H1 (cell line): Measurements from ENCODE around the gene EML5. TPM values are rescaled to one million over a fixed set of nuclear protein-coding genes. Genes with fewer than 3 reads are reported as not detected.

Experiments
- CTCF ChIA-PET: fragments of 300-600 bp; sonication (Branson Sonifier 250); formaldehyde crosslinking; loops from one replicate; lab custom pipeline; 2021; ENCODE audit not compliant: partially characterized antibody; lab: Charles Lee
- POLR2A ChIA-PET: fragments of 300-600 bp; sonication (Branson Sonifier 250); formaldehyde crosslinking; loops from one replicate; lab custom pipeline; 2021; ENCODE audit warnings: inconsistent platforms; ENCODE audit not compliant: partially characterized antibody; lab: Charles Lee
- DNase-seq, 2 experiments: peaks; one replicate each; pipeline versions ENCODE4 v3.0.0 to v3.0.0-alpha.2; 2010 to 2022; ENCODE audit warnings: low spot score in 2 of 2, low read depth in 1 of 2, mixed read lengths in 1 of 2
- FAIRE-seq: peaks from 2 replicates; lab custom pipeline; 2011; peaks lifted over from hg19 to GRCh38; lab: Jason Lieb, UNC
- H2AFZ ChIP-seq: 2 replicates; pipeline ENCODE4 v1.8.1; 2012; ENCODE audit warnings: low read length, inconsistent platforms
- H2AK5ac ChIP-seq: 2 replicates; pipeline ENCODE4 v1.6.1; 2013; ENCODE audit warnings: low read depth, low read length
- H2BK120ac ChIP-seq: replicated peaks from 2 replicates; pipeline ENCODE3; 2013; ENCODE audit warnings: low read depth, low read length, inconsistent platforms
- H2BK12ac ChIP-seq: 2 replicates; pipeline ENCODE4 v1.6.1; 2013; ENCODE audit warnings: low read depth, low read length
- H2BK15ac ChIP-seq: 2 replicates; pipeline ENCODE4 v1.6.1; 2013; ENCODE audit warnings: low read length
- H2BK20ac ChIP-seq: 2 replicates; pipeline ENCODE4 v1.6.1; 2013; ENCODE audit warnings: low read length
- H2BK5ac ChIP-seq: 2 replicates; pipeline ENCODE4 v1.6.1; 2013; ENCODE audit warnings: low read depth, low read length
- H3K14ac ChIP-seq: 2 replicates; pipeline ENCODE4 v1.6.1; 2013; ENCODE audit warnings: inconsistent platforms; ENCODE audit not compliant: insufficient read length
- H3K18ac ChIP-seq: 2 replicates; pipeline ENCODE4 v1.6.1; 2013; ENCODE audit warnings: low read length; ENCODE audit errors: extremely low read depth
- H3K23ac ChIP-seq: 2 replicates; pipeline ENCODE4 v1.6.1; 2013; ENCODE audit warnings: inconsistent platforms; ENCODE audit not compliant: insufficient read length
- H3K23me2 ChIP-seq: 2 replicates; pipeline ENCODE4 v1.6.1; 2013; ENCODE audit warnings: low read depth, low read length
- H3K27ac ChIP-seq: 2 replicates; pipeline ENCODE4 v1.6.1; 2011; ENCODE audit warnings: low read depth, low read length, inconsistent platforms
- H3K27me3 ChIP-seq, 4 experiments: replicated peaks in 1 of 4; 1 replicate in 1 of 4; 2 replicates in 3 of 4; pipeline versions ENCODE4 v1.6.1 to v1.8.1; 2011 to 2013; ENCODE audit warnings: low read length in 3 of 4, mild to moderate bottlenecking in 3 of 4, inconsistent platforms in 2 of 4, mixed read lengths in 2 of 4, moderate library complexity in 1 of 4; ENCODE audit not compliant: control insufficient read depth in 3 of 4, insufficient read depth in 3 of 4; ENCODE audit errors: extremely low read depth in 1 of 4
- H3K36me3 ChIP-seq, 4 experiments: 2 replicates each; pipeline versions ENCODE4 v1.6.1 to v1.8.1; 2011 to 2013; ENCODE audit warnings: mild to moderate bottlenecking in 4 of 4, low read length in 3 of 4, moderate library complexity in 2 of 4, control low read depth in 1 of 4, inconsistent platforms in 1 of 4; ENCODE audit not compliant: insufficient read depth in 4 of 4, control insufficient read depth in 2 of 4
- H3K4ac ChIP-seq: replicated peaks from 2 replicates; pipeline ENCODE3; 2013; ENCODE audit warnings: low read length, low read depth, mixed read lengths, inconsistent platforms; ENCODE audit not compliant: insufficient read length
- H3K4me1 ChIP-seq, 4 experiments: replicated peaks in 1 of 4; 1 replicate in 1 of 4; 2 replicates in 3 of 4; pipeline versions ENCODE4 v1.6.1 to v1.8.1; 2011 to 2013; ENCODE audit warnings: low read length in 3 of 4, inconsistent platforms in 2 of 4, mixed read lengths in 1 of 4; ENCODE audit not compliant: insufficient read depth in 4 of 4, control insufficient read depth in 3 of 4
- H3K4me2 ChIP-seq, 2 experiments: 2 replicates each; pipeline versions ENCODE4 v1.6.1 to v1.8.1; 2011 to 2013; ENCODE audit warnings: low read depth in 2 of 2, low read length in 2 of 2, control low read depth in 1 of 2, inconsistent platforms in 1 of 2, mild to moderate bottlenecking in 1 of 2; ENCODE audit not compliant: insufficient read depth in 1 of 2
- H3K4me3 ChIP-seq, 4 experiments: fragments of 200-600, 300-600 bp in 1 of 4; sonication (generic), shearing (Covaris generic), sonication (Bioruptor Twin) in 1 of 4; 2 replicates each; pipeline versions ENCODE4 v1.5.1 to v1.8.1; 2011 to 2016; ENCODE audit warnings: low read length in 4 of 4, low read depth in 3 of 4, control low read depth in 2 of 4, inconsistent platforms in 2 of 4, mild to moderate bottlenecking in 2 of 4, mixed read lengths in 1 of 4, moderate library complexity in 1 of 4; ENCODE audit not compliant: insufficient read depth in 2 of 4; ENCODE audit errors: extremely low read depth in 1 of 4
- H3K56ac ChIP-seq: replicated peaks from 2 replicates; pipeline ENCODE3; 2013; ENCODE audit warnings: low read depth, mild to moderate bottlenecking, mixed read lengths, low read length, inconsistent platforms; ENCODE audit not compliant: insufficient read length
- H3K79me1 ChIP-seq: 2 replicates; pipeline ENCODE4 v1.6.1; 2013; ENCODE audit warnings: low read depth, low read length, control low read depth
- H3K79me2 ChIP-seq, 2 experiments: 2 replicates each; pipeline versions ENCODE4 v1.6.1 to v1.8.1; 2012 to 2013; ENCODE audit warnings: low read length in 2 of 2, mild to moderate bottlenecking in 2 of 2, inconsistent platforms in 1 of 2; ENCODE audit not compliant: insufficient read depth in 2 of 2, control insufficient read depth in 1 of 2
- H3K9ac ChIP-seq, 4 experiments: replicated peaks in 1 of 4; 1 replicate in 1 of 4; 2 replicates in 3 of 4; pipeline versions ENCODE4 v1.6.1 to v1.8.1; 2011 to 2013; ENCODE audit warnings: low read depth in 3 of 4, low read length in 3 of 4, control low read depth in 2 of 4, mild to moderate bottlenecking in 2 of 4, moderate library complexity in 2 of 4, inconsistent platforms in 1 of 4; ENCODE audit errors: extremely low read depth in 1 of 4
- H3K9me3 ChIP-seq, 2 experiments: 2 replicates each; pipeline versions ENCODE4 v1.6.1 to v1.8.1; 2012 to 2013; ENCODE audit warnings: mild to moderate bottlenecking in 2 of 2, moderate library complexity in 2 of 2, control low read depth in 1 of 2, inconsistent platforms in 1 of 2, low read depth in 1 of 2, low read length in 1 of 2, mixed read lengths in 1 of 2; ENCODE audit not compliant: insufficient read depth in 2 of 2
- H4K20me1 ChIP-seq, 2 experiments: replicated peaks in 1 of 2; 2 replicates each; pipeline versions ENCODE3 to v1.8.1; 2011 to 2013; ENCODE audit warnings: inconsistent platforms in 2 of 2, low read length in 2 of 2, mild to moderate bottlenecking in 1 of 2; ENCODE audit not compliant: insufficient read depth in 2 of 2, control insufficient read depth in 1 of 2
- H4K5ac ChIP-seq: 2 replicates; pipeline ENCODE4 v1.6.1; 2013; ENCODE audit warnings: low read length, low read depth, mixed read lengths, inconsistent platforms; ENCODE audit not compliant: insufficient read length
- H4K8ac ChIP-seq: 2 replicates; pipeline ENCODE4 v1.8.0; 2013; ENCODE audit warnings: mild to moderate bottlenecking, moderate library complexity, low read length, inconsistent platforms; ENCODE audit not compliant: insufficient read depth; ENCODE audit errors: extremely low read depth
- H4K91ac ChIP-seq: replicated peaks from 2 replicates; pipeline ENCODE3; 2013; ENCODE audit warnings: low read length, mixed read lengths, inconsistent platforms; ENCODE audit not compliant: insufficient read length
- ASH2L ChIP-seq: fragments of 200-600, 300-600 bp; sonication (generic); IDR thresholded peaks from one replicate; pipeline ENCODE4 v1.7.1; 2017; ENCODE audit warnings: low read length
- BRCA1 ChIP-seq: IDR thresholded peaks from 2 replicates; pipeline ENCODE4 v1.6.1; 2012; ENCODE audit warnings: low read depth, low read length, improper control_type of control experiment
- CBX8 ChIP-seq: fragments of 300-800, 300-1000 bp; sonication (generic); IDR thresholded peaks from 2 replicates; pipeline ENCODE4 v1.7.1; 2016; ENCODE audit warnings: low read depth, low read length, borderline replicate concordance
- CREB1 ChIP-seq: IDR thresholded peaks from 2 replicates; pipeline ENCODE4 v1.6.1; 2012; ENCODE audit warnings: inconsistent platforms
- HDAC2 ChIP-seq, 2 experiments: fragments of 300-600 bp in 1 of 2; sonication (generic) in 1 of 2; IDR thresholded peaks; 2 replicates each; pipeline ENCODE4 v1.6.1; 2011 to 2012; ENCODE audit warnings: low read depth in 2 of 2, low read length in 2 of 2, mild to moderate bottlenecking in 2 of 2, moderate library complexity in 2 of 2, borderline replicate concordance in 1 of 2, inconsistent platforms in 1 of 2
- NANOG ChIP-seq: IDR thresholded peaks from 2 replicates; pipeline ENCODE4 v1.6.1; 2011; ENCODE audit warnings: low read length, low read depth, mild to moderate bottlenecking, inconsistent platforms; ENCODE audit not compliant: insufficient read depth, poor library complexity, severe bottlenecking
- NRF1 ChIP-seq: IDR thresholded peaks from 2 replicates; pipeline ENCODE4 v1.6.1; 2011; ENCODE audit warnings: mild to moderate bottlenecking, low read depth, low read length, improper control_type of control experiment
- RBBP5 ChIP-seq: IDR thresholded peaks from 2 replicates; pipeline ENCODE4 v1.7.1; 2012; ENCODE audit warnings: low read depth, mild to moderate bottlenecking, inconsistent platforms, low read length, moderate library complexity, borderline replicate concordance
- RFX5 ChIP-seq: IDR thresholded peaks from 2 replicates; pipeline ENCODE4 v1.6.1; 2011; ENCODE audit warnings: low read depth, low read length, improper control_type of control experiment, borderline replicate concordance
- SP1 ChIP-seq: IDR thresholded peaks from 2 replicates; pipeline ENCODE4 v1.6.1; 2011; ENCODE audit warnings: low read depth, low read length
- SP4 ChIP-seq: IDR thresholded peaks from 2 replicates; pipeline ENCODE4 v1.6.1; 2012; ENCODE audit warnings: low read length, inconsistent platforms
- TBP ChIP-seq: IDR thresholded peaks from 2 replicates; pipeline ENCODE4 v1.6.1; 2011; ENCODE audit warnings: low read depth, low read length, improper control_type of control experiment
- YY1 ChIP-seq: IDR thresholded peaks from 2 replicates; pipeline ENCODE4 v1.6.1; 2011; ENCODE audit warnings: low read depth, mild to moderate bottlenecking, low read length
- WGBS, 2 experiments: shearing (Covaris generic) in 1 of 2; methylation state at CpG; one replicate each; pipeline versions ENCODE4 v1.1.6 to v1.1.7; 2013 to 2015; ENCODE audit warnings: low lambda C conversion rate in 2 of 2, mixed read lengths in 2 of 2, inconsistent platforms in 1 of 2, low coverage in 1 of 2, missing lambda C conversion rate in 1 of 2; ENCODE audit not compliant: insufficient replicate concordance in 2 of 2, insufficient coverage in 1 of 2, insufficient read length in 1 of 2; ENCODE audit errors: extremely low coverage in 1 of 2, missing lambda C conversion rate in 1 of 2; 5-methylcytosine and 5-hydroxymethylcytosine counted together
- polyA plus RNA-seq, 7 experiments: library from polyadenylated mRNA; depleted of rRNA in 3 of 7; stranded (reverse) in 5 of 7; unstranded in 2 of 7; fragments of >200 nt in 5 of 7; fragments of 200-250 nt in 2 of 7; gene quantifications; 1 replicate in 5 of 7; 2 replicates in 1 of 7; 4 replicates in 1 of 7; pipeline versions ENCODE4 v1.2.1 to v1.2.3, GENCODE V29; 2011 to 2013; ENCODE audit warnings: missing spikeins in 2 of 7, mixed read lengths in 2 of 7
- total RNA-seq: library from RNA; stranded (reverse); fragmentation: NEBNext Ultra II Directional; extraction: Animal tissue kit (Norgen Biotek cat#: 25700); gene quantifications from 2 replicates; pipeline ENCODE4 v1.2.1, GENCODE V29; 2021

Gene EML5
- total and polyA plus RNA-seq, 2 of the 8 experiments (the other 6 are each of a cell fraction or from before 2014, with no cell fraction given) = 0.39 to 0.88 TPM

DNA sequence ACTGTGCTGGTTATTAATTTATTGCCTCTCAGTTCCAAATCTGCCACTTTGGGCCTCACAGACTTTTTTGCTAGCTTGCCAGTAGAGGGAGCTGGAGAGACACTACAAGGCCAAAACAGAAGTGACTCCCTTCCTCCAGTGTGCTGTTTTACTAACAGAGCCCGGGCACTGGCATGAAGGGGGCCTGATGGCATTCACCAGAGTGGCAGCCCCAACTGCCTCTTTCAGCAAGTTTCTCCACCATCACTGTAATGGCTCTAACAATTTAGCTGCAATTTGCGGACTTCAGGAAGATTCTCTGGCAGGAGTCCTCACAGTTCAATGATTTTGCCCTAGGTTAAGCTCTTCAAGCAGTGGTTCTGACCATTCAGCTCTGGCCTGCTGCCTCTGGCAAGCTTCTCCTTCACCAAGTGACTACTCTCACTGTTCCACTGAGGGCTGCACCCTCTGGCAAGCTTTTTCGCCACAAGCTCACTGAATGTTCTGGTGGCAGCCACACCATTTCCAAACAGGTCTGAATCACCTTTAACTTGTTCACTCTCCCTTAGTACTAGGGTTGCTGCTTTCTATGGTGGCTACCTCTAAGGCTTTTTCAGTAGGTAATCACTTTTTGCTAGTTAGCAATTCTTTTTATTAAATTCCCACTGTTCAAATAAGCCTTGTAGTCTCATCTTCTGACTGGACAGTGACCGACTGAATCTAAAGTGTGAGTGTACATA is 125.0 kb downstream of the EML5 start:
- FAIRE-seq (no peak), DNase-seq (peak in 1 of 2 experiments; percentile 60)
- no peak overlapping the region for H2BK12ac ChIP-seq
- ChIA-PET POLR2A (interaction anchor here (1.3 kb wide), 1 partner anchor 15 kb away, joined by 7 read pairs; no protein-coding TSS in a partner anchor), CTCF (interaction anchor here (0.5 to 3.9 kb wide), 55 partner anchors 8 to 348 kb away, joined by 3 to 65 read pairs (median 4); partner anchors contain the start of gene EML5)
- H3K4me1 ChIP-seq = no peaks in the 10 kb centered on the region
- no peaks in the 10 kb centered on the region for H3K9me3 ChIP-seq
- H4K5ac ChIP-seq = no peak overlapping the region
- no peaks in the 10 kb centered on the region for H3K23me2 ChIP-seq
- H3K4me3 ChIP-seq = no peak overlapping the region
- H3K56ac ChIP-seq = no peak overlapping the region
- no peak overlapping the region for H3K23ac ChIP-seq
- H3K4me2 ChIP-seq = no peak overlapping the region
- no peaks in the 10 kb centered on the region for H4K20me1 ChIP-seq
- H3K14ac ChIP-seq = no peak overlapping the region
- no peak overlapping the region for H2BK5ac ChIP-seq
- H2AFZ ChIP-seq = 0 out of 2 replicates have a peak overlapping the region, but pooled peaks have one; percentile 15
- H3K79me2 ChIP-seq = no peaks in the 10 kb centered on the region
- no peak overlapping the region for H2BK15ac ChIP-seq
- no peak overlapping the region for H3K4ac ChIP-seq
- no peaks in the 10 kb centered on the region for H3K27me3 ChIP-seq
- no peak overlapping the region for H3K27ac ChIP-seq
- no peak overlapping the region for H2AK5ac ChIP-seq
- H3K18ac ChIP-seq = no peak overlapping the region
- no peaks in the 10 kb centered on the region for H3K79me1 ChIP-seq
- H3K9ac ChIP-seq = no peak overlapping the region
- no peak overlapping the region for H4K91ac ChIP-seq
- H2BK20ac ChIP-seq = no peak overlapping the region
- WGBS, 2 experiments = 64% methylated on average over 4 of the region's 4 CpGs; no CpG with 5 or more reads in 1 of the 2 experiments
- no peak overlapping the region for H4K8ac ChIP-seq
- no peak overlapping the region for H2BK120ac ChIP-seq
- no peaks in the 10 kb centered on the region for H3K36me3 ChIP-seq
- no peak for TF ChIP-seq ASH2L
- TF ChIP-seq RBBP5 = no peak
- TF ChIP-seq NRF1 = no peak
- no peak for TF ChIP-seq SP1
- no peak for TF ChIP-seq HDAC2 (IDR thresholded peaks at IDR 0.05; ENCODE audit: borderline replicate concordance in 1 of 2, low read depth in 2 of 2, low read length in 2 of 2)
- 0 out of 2 replicates have a peak, but pooled peaks have one; percentile 16 for TF ChIP-seq YY1
- TF ChIP-seq RFX5 = no peak
- TF ChIP-seq NANOG = no peak
- TF ChIP-seq CBX8 = no peak
- no peak for TF ChIP-seq SP4
- TF ChIP-seq CREB1 = no peak
- no peak for TF ChIP-seq TBP
- no peak for TF ChIP-seq BRCA1
